Astrocyte of the cerebellum (primary cell): ENCODE data around the gene DHRS7B.
A peak's percentile ranks its signal among the peaks of the same experiment; 100 is the strongest.

Experiments used
- DNase-seq: peaks from one replicate; pipeline ENCODE4 v3.0.0-alpha.2; 2011; ENCODE audit warnings: low read depth
- H3K4me3 ChIP-seq: 2 replicates; pipeline ENCODE4 v1.5.1; 2011; ENCODE audit warnings: mild to moderate bottlenecking, low read depth, low read length, moderate library complexity
- CTCF ChIP-seq: IDR thresholded peaks from 2 replicates; pipeline ENCODE4 v1.5.1; 2012; ENCODE audit warnings: low read length, low read depth, moderate library complexity, mild to moderate bottlenecking; ENCODE audit errors: missing control alignments
- in situ Hi-C: cut with HindIII; loops from 2 replicates; pipeline ENCODE4 v1.10.0; 2017; ENCODE audit warnings: low sequenced_read_pairs

DHRS7B gene

DNA sequence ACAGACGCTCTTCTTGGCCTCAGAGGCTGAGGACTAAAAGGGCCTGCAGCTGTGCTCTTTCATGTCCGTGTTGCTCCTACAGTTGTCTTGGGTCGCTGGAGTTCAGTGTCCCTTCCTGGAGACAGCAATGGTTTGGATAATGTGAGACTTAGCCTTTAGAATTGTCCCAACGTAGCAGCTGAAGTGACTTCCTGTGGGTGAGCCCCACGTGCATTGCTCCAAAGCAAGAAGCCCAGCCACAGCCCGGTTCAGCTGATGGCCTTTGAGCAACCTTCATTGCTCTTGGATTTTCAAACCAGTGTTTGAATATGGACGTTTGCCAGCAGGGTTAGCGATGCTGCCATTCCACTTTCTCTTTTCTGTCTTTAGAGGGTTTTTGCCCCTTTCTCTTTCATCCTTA lies 67.5 kb downstream of the DHRS7B start:
- no peak for TF ChIP-seq CTCF
- in situ Hi-C loops = no loop called here
- no peak overlapping the region for H3K4me3 ChIP-seq
- no peak for DNase-seq

DNA sequence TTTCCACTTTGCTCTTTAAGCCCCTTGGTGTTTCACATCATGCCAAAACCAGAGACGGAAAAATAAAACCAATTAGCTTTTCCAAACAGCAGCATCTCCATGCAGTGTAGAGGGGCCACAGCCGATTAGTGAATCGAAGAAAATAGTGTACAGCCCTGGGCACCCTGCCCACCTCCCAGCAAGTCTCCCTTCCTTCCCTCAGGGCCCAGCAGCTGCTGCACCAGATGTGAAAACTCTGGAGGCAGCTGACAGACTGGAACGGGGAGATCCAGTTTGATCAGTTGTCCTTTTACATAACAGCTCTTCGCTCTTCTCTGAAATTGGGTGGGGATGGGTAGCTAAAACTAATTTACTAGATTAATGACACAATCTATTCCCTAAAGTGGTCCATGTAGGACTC lies 67.9 kb downstream of the DHRS7B start:
- in situ Hi-C loops = no loop called here
- H3K4me3 ChIP-seq = no peak overlapping the region
- no peak for TF ChIP-seq CTCF
- DNase-seq = peak; percentile 23

DNA sequence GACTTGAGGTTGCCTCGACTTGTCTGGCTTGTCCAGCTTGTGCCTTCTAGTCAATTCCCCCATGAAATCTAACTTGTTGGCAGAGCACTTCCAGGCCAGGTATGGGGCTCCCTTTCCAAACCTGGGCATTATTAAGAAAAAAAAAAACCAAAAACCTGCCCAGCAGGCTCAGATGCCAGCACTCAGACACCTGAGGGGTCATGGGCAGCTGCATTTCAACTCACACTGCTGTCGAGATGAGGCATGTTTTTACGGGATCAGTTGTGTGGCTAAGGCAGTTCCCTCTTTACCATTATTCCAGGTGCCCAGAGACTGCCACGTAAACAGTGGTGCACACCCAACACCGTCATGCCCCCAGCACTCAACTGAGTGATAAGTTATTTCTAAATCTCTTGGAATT lies 69.4 kb downstream of the DHRS7B start:
- no peak for DNase-seq
- no peak overlapping the region for H3K4me3 ChIP-seq
- TF ChIP-seq CTCF = no peak
- in situ Hi-C loops = no loop called here

GRCh38 chr17:21198411-21198810 lies 71.6 kb downstream of the DHRS7B start:
- no peak for DNase-seq
- no peak for TF ChIP-seq CTCF
- in situ Hi-C loops = no loop called here
- H3K4me3 ChIP-seq = no peak overlapping the region

- H3K4me3 ChIP-seq = no peak overlapping the region
- no peak for TF ChIP-seq CTCF
- DNase-seq = no peak
- in situ Hi-C loops = no loop called here
Measured at GRCh38 chr17:21199311-21199710, 72.5 kb downstream of the DHRS7B start.

- no peak overlapping the region for H3K4me3 ChIP-seq
- no peak for TF ChIP-seq CTCF
- no peak for DNase-seq
- in situ Hi-C loops = loop anchor here (5.0 kb wide), 1 partner anchor 77 kb away; no protein-coding TSS in a partner anchor
Measured at GRCh38 chr17:21199856-21200255, 73.1 kb downstream of the DHRS7B start.
